PC-9 (cell line): ENCODE data around the gene SMPDL3B. TPM values are rescaled to one million over a fixed set of nuclear protein-coding genes. Genes with fewer than 3 reads are reported as not detected.

Experiments used
- BruUV-seq: library from RNA; stranded (reverse); fragments of 400-500 nt; replicated peaks from 2 replicates; lab custom pipeline; 2021; lab: Mats Ljungman, UMichigan
- CTCF ChIA-PET: fragments of 300-600 bp; sonication (Branson Sonifier 250); formaldehyde crosslinking; loops from one replicate; lab custom pipeline; 2022; ENCODE audit warnings: antibody characterized with exemption; lab: Charles Lee
- POLR2A ChIA-PET: fragments of 300-600 bp; sonication (Branson Sonifier 250); formaldehyde crosslinking; loops from one replicate; lab custom pipeline; 2022; ENCODE audit warnings: antibody characterized with exemption; ENCODE audit not compliant: unreplicated experiment; lab: Charles Lee
- DNase-seq, 2 experiments: peaks; one replicate each; pipeline versions ENCODE4 v3.0.0 to v3.0.0-alpha.2; 2015 to 2022; ENCODE audit warnings: mixed read lengths in 1 of 2
- H2AFZ ChIP-seq: fragments of 200-600 bp; sonication (generic); 2 replicates; pipeline ENCODE4 v1.8.1; 2017; ENCODE audit warnings: antibody characterized with exemption
- H3F3A ChIP-seq: fragments of 200-600 bp; sonication (generic); 2 replicates; pipeline ENCODE4 v1.8.1; 2017; ENCODE audit warnings: antibody characterized with exemption, mild to moderate bottlenecking, low read depth; ENCODE audit not compliant: insufficient read depth
- H3K27ac ChIP-seq: fragments of 200-600 bp; sonication (generic); 2 replicates; pipeline ENCODE4 v1.6.1; 2016; ENCODE audit warnings: mixed run types
- H3K27me3 ChIP-seq: fragments of 200-600 bp; sonication (generic); 2 replicates; pipeline ENCODE4 v1.6.1; 2016; ENCODE audit warnings: low read depth, mixed run types; ENCODE audit not compliant: insufficient read depth
- H3K36me3 ChIP-seq: fragments of 200-600 bp; sonication (generic); 2 replicates; pipeline ENCODE4 v1.6.1; 2016; ENCODE audit warnings: low read depth, mixed run types
- H3K4me1 ChIP-seq: fragments of 200-600 bp; sonication (generic); replicated peaks from 2 replicates; pipeline ENCODE4 v1.6.1; 2016; ENCODE audit warnings: mixed run types; ENCODE audit not compliant: insufficient read depth
- H3K4me2 ChIP-seq: fragments of 200-600 bp; sonication (generic); 2 replicates; pipeline ENCODE4 v1.6.1; 2017; ENCODE audit warnings: mixed run types
- H3K4me3 ChIP-seq: fragments of 200-600 bp; sonication (generic); 2 replicates; pipeline ENCODE4 v1.6.1; 2016; ENCODE audit warnings: mixed run types
- H3K79me2 ChIP-seq: fragments of 200-600 bp; sonication (generic); 2 replicates; pipeline ENCODE4 v1.6.1; 2017; ENCODE audit warnings: low read depth, mixed run types
- H3K9me2 ChIP-seq: fragments of 200-600 bp; sonication (generic); 2 replicates; pipeline ENCODE4 v1.8.1; 2017; ENCODE audit warnings: mild to moderate bottlenecking; ENCODE audit not compliant: insufficient read depth
- H3K9me3 ChIP-seq: fragments of 200-600 bp; sonication (generic); 2 replicates; pipeline ENCODE4 v1.8.1; 2016; ENCODE audit warnings: low read depth; ENCODE audit not compliant: insufficient read depth
- H4K20me1 ChIP-seq: fragments of 200-600 bp; sonication (generic); 2 replicates; pipeline ENCODE4 v1.8.1; 2017; ENCODE audit not compliant: insufficient read depth
- CTCF ChIP-seq: fragments of 200-600 bp; sonication (generic); conservative IDR thresholded peaks from 2 replicates; pipeline ENCODE4 v1.6.1; 2017; ENCODE audit warnings: mixed run types, antibody characterized with exemption, mild to moderate bottlenecking, moderate library complexity
- EZH2 ChIP-seq: fragments of 200-600 bp; sonication (generic); IDR thresholded peaks from 2 replicates; pipeline ENCODE4 v1.8.0; 2017; ENCODE audit warnings: antibody characterized with exemption, low read depth
- intact Hi-C: fragments of 100-400 bp; cut with micrococcal nuclease; formaldehyde crosslinking; loops from one replicate; pipeline ENCODE4 v1.10.0; 2022; ENCODE audit not compliant: unreplicated experiment
- total RNA-seq: library from RNA; stranded (reverse); gene quantifications from 2 replicates; pipeline ENCODE4 v1.2.3, GENCODE V29; 2021

Gene SMPDL3B
- total RNA-seq, 1 experiment from 2014 or later = 26.5 TPM

GRCh38 chr1:27887215-27888021 is 47.4 kb upstream of the SMPDL3B start:
- POLR2A ChIA-PET = no interaction called here

GRCh38 chr1:27889506-27889905 is 45.3 kb upstream of the SMPDL3B start:
- Histone ChIP-seq H3K36me3 (no peaks in the 10 kb centered on the region), H4K20me1 (no peaks in the 10 kb centered on the region), H3K27ac (no peak overlapping the region), H2AFZ (no peak overlapping the region), H3K4me3 (no peak overlapping the region), H3K9me3 (no peaks in the 10 kb centered on the region), H3K27me3 (no peaks in the 10 kb centered on the region), H3K4me1 (no peaks in the 10 kb centered on the region), H3K9me2 (no peaks in the 10 kb centered on the region), H3F3A (no peaks in the 10 kb centered on the region), H3K4me2 (no peak overlapping the region), H3K79me2 (no peaks in the 10 kb centered on the region)
- intact Hi-C loops = no loop called here
- BruUV-seq = no TSS peak
- POLR2A ChIA-PET = no interaction called here
- no peak for DNase-seq
- TF ChIP-seq CTCF (no peak), EZH2 (no peak)
- CTCF ChIA-PET = no interaction called here

More at GRCh38 chr1:27887215-27888021, 47.4 kb upstream of the SMPDL3B start:
- CTCF ChIA-PET = no interaction called here
- no peak overlapping the region for H3K4me2 ChIP-seq
- no peaks in the 10 kb centered on the region for H4K20me1 ChIP-seq
- intact Hi-C loops = no loop called here
- no peak overlapping the region for H3K4me3 ChIP-seq
- H3K36me3 ChIP-seq = no peaks in the 10 kb centered on the region
- H3K9me3 ChIP-seq = no peaks in the 10 kb centered on the region
- TF ChIP-seq CTCF = no peak
- TF ChIP-seq EZH2 = no peak
- H2AFZ ChIP-seq = no peak overlapping the region
- no TSS peak for BruUV-seq
- no peaks in the 10 kb centered on the region for H3K79me2 ChIP-seq
- H3K27me3 ChIP-seq = no peaks in the 10 kb centered on the region
- no peak for DNase-seq
- no peaks in the 10 kb centered on the region for H3K9me2 ChIP-seq
- H3K4me1 ChIP-seq = no peaks in the 10 kb centered on the region
- H3F3A ChIP-seq = no peaks in the 10 kb centered on the region
- H3K27ac ChIP-seq = no peak overlapping the region

DNA sequence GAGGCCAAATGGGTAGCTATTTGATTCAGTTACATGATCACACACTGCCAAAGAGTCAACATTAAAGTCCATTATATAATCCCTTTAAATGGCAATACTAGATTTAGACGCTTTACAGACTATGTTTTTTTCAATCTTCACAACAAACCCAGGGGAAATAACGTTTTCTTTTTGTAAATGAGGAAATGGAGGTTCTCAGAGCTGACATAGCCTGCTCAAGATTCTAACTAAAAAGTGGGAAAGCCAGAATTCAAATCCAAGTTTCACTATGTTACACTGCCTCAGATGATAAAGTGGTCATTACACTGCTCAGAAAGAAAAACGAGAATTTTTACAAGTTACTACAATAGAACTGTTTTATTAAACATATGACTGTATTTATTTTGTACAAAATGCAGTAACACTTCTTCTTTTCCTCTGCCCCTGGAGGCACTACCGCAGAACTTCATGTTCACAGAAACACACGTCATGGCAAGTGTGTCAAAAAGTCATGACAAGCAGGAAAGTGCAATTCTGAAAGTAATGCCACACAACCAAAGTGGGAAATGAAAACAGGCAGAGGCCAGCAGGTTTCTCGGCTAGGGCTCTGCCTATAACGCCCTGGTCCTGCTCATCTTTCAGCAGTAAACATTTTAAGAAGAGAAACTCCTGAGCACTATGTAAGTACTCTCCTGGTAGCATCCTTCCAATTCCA is 43.5 kb upstream of the SMPDL3B start:
- Histone ChIP-seq H3K9me3 (no peaks in the 10 kb centered on the region), H3K27me3 (no peaks in the 10 kb centered on the region), H3K4me1 (no peaks in the 10 kb centered on the region), H3K79me2 (no peaks in the 10 kb centered on the region), H3F3A (no peaks in the 10 kb centered on the region), H2AFZ (no peak overlapping the region), H3K9me2 (no peaks in the 10 kb centered on the region), H3K36me3 (no peaks in the 10 kb centered on the region), H3K4me2 (no peak overlapping the region), H3K4me3 (no peak overlapping the region), H3K27ac (no peak overlapping the region), H4K20me1 (no peaks in the 10 kb centered on the region)
- TF ChIP-seq CTCF (no peak), EZH2 (no peak)
- intact Hi-C loops = no loop called here
- DNase-seq = no peak
- POLR2A ChIA-PET = interaction anchor here (0.6 kb wide), 1 partner anchor 42 kb away, joined by 3 read pairs; no protein-coding TSS in a partner anchor
- no TSS peak for BruUV-seq
- CTCF ChIA-PET = no interaction called here
